ENCODE data around the gene URI1.
A peak's percentile ranks its signal among the peaks of the same experiment; 100 is the strongest.
"Not testable (repeated sequence)": the region's sequence is repeated elsewhere in the genome, so short reads cannot be mapped to it uniquely, and the experiment has no call there.

URI1 gene

GRCh38 chr19:29941828-29942403 lies at the start of gene URI1:
URI1 (plus strand) TSS chr19:29942239; CDS start chr19:29942548, 309 bp downstream.
- Histone ChIP-seq H3K4me3 (peak within 1 kb of the TSS; percentile 88), H3K9me3 (peaks cover 8% of the 10 kb centered on the region), H3K9ac (peak within 1 kb of the TSS; percentile 86), H3K4me2 (peak within 1 kb of the TSS; percentile 86), H3K27ac (peak within 1 kb of the TSS; percentile 95), H3K36me3 (peaks cover 9% of the 10 kb centered on the region; the same call in 1 of the 2 replicates), H3K27me3 (no peaks in the 10 kb centered on the region), H3K4me1 (peaks cover 29% of the 10 kb centered on the region), H4K20me1 (peaks cover 35% of the 10 kb centered on the region)
- no peak for TF ChIP-seq Cebpa-rat (IDR thresholded peaks at IDR 0.05)

- Histone ChIP-seq H3K9me3 (no peaks in the 10 kb centered on the region), H3K9ac (no peak overlapping the region), H4K20me1 (no peaks in the 10 kb centered on the region), H3K27me3 (no peaks in the 10 kb centered on the region), H3K4me3 (no peak overlapping the region), H3K4me2 (no peak overlapping the region), H3K4me1 (no peaks in the 10 kb centered on the region), H3K27ac (no peak overlapping the region), H3K36me3 (no peaks in the 10 kb centered on the region)
- TF ChIP-seq Cebpa-rat (IDR thresholded peaks at IDR 0.05), result no peak
Observed at GRCh38 chr19:29893606-29894284, 48.3 kb upstream of the URI1 start.

GRCh38 chr19:29896802-29897201 lies 45.2 kb upstream of the URI1 start:
- H3K4me1 ChIP-seq, result no peaks in the 10 kb centered on the region
- no peak overlapping the region for H3K9ac ChIP-seq
- no peak overlapping the region for H3K4me2 ChIP-seq
- no peaks in the 10 kb centered on the region for H4K20me1 ChIP-seq
- no peaks in the 10 kb centered on the region for H3K27me3 ChIP-seq
- TF ChIP-seq Cebpa-rat (IDR thresholded peaks at IDR 0.05), result no peak
- no peaks in the 10 kb centered on the region for H3K9me3 ChIP-seq
- no peak overlapping the region for H3K4me3 ChIP-seq
- no peak overlapping the region for H3K27ac ChIP-seq
- H3K36me3 ChIP-seq, result no peaks in the 10 kb centered on the region

- H3K9ac ChIP-seq, result no peak overlapping the region
- no peak overlapping the region for H3K27ac ChIP-seq
- no peak overlapping the region for H3K4me2 ChIP-seq
- H3K4me3 ChIP-seq, result no peak overlapping the region
- H3K27me3 ChIP-seq, result no peaks in the 10 kb centered on the region
- no peaks in the 10 kb centered on the region for H3K4me1 ChIP-seq
- H4K20me1 ChIP-seq, result no peaks in the 10 kb centered on the region
- no peak for TF ChIP-seq Cebpa-rat (IDR thresholded peaks at IDR 0.05)
- H3K9me3 ChIP-seq, result no peaks in the 10 kb centered on the region
- no peaks in the 10 kb centered on the region for H3K36me3 ChIP-seq
Observed at GRCh38 chr19:29897466-29897865, 44.6 kb upstream of the URI1 start.

- Histone ChIP-seq H3K4me3 (no peak overlapping the region), H3K27me3 (no peaks in the 10 kb centered on the region), H3K4me2 (no peak overlapping the region), H3K9me3 (no peaks in the 10 kb centered on the region), H4K20me1 (no peaks in the 10 kb centered on the region), H3K4me1 (no peaks in the 10 kb centered on the region), H3K36me3 (no peaks in the 10 kb centered on the region), H3K27ac (no peak overlapping the region), H3K9ac (no peak overlapping the region)
- no peak for TF ChIP-seq Cebpa-rat (IDR thresholded peaks at IDR 0.05)
Observed at GRCh38 chr19:29904017-29904416, 38.0 kb upstream of the URI1 start.

- no peak overlapping the region for H3K4me2 ChIP-seq
- H3K9me3 ChIP-seq, result no peaks in the 10 kb centered on the region
- H4K20me1 ChIP-seq, result no peaks in the 10 kb centered on the region
- no peaks in the 10 kb centered on the region for H3K27me3 ChIP-seq
- H3K9ac ChIP-seq, result no peak overlapping the region
- H3K36me3 ChIP-seq, result no peaks in the 10 kb centered on the region
- H3K27ac ChIP-seq, result no peak overlapping the region
- no peak for TF ChIP-seq Cebpa-rat (IDR thresholded peaks at IDR 0.05)
- H3K4me1 ChIP-seq, result no peaks in the 10 kb centered on the region
- no peak overlapping the region for H3K4me3 ChIP-seq
Observed at GRCh38 chr19:29908963-29909944, 32.8 kb upstream of the URI1 start.

GRCh38 chr19:29914933-29915332 lies 27.1 kb upstream of the URI1 start:
- H3K9me3 ChIP-seq, result no peaks in the 10 kb centered on the region
- H4K20me1 ChIP-seq, result no peaks in the 10 kb centered on the region
- no peak overlapping the region for H3K4me2 ChIP-seq
- no peaks in the 10 kb centered on the region for H3K36me3 ChIP-seq
- no peak overlapping the region for H3K9ac ChIP-seq
- H3K4me1 ChIP-seq, result peaks cover 15% of the 10 kb centered on the region
- no peak for TF ChIP-seq Cebpa-rat (IDR thresholded peaks at IDR 0.05)
- H3K4me3 ChIP-seq, result no peak overlapping the region
- no peak overlapping the region for H3K27ac ChIP-seq
- H3K27me3 ChIP-seq, result no peaks in the 10 kb centered on the region

- not testable (repeated sequence) for H3K36me3 ChIP-seq, H3K9ac ChIP-seq, H3K9me3 ChIP-seq
Observed at GRCh38 chr19:29915832-29916231, 26.2 kb upstream of the URI1 start.

GRCh38 chr19:29917911-29918310 lies 24.1 kb upstream of the URI1 start:
- TF ChIP-seq Cebpa-rat (IDR thresholded peaks at IDR 0.05), result no peak
- H3K36me3 ChIP-seq, result no peaks in the 10 kb centered on the region
- no peak overlapping the region for H3K4me2 ChIP-seq
- H3K9ac ChIP-seq, result no peak overlapping the region
- H3K27ac ChIP-seq, result no peak overlapping the region
- no peaks in the 10 kb centered on the region for H4K20me1 ChIP-seq
- no peaks in the 10 kb centered on the region for H3K9me3 ChIP-seq
- no peak overlapping the region for H3K4me3 ChIP-seq
- H3K27me3 ChIP-seq, result no peaks in the 10 kb centered on the region
- H3K4me1 ChIP-seq, result peaks cover 15% of the 10 kb centered on the region

More at GRCh38 chr19:29915832-29916231, 26.2 kb upstream of the URI1 start:
- not testable (repeated sequence) for H3K27ac ChIP-seq, H3K4me2 ChIP-seq, H4K20me1 ChIP-seq, H3K4me3 ChIP-seq, H3K27me3 ChIP-seq
- H3K4me1 ChIP-seq, result peaks cover 15% of the 10 kb centered on the region

GRCh38 chr19:29918891-29919290 lies 23.1 kb upstream of the URI1 start:
- TF ChIP-seq Cebpa-rat (IDR thresholded peaks at IDR 0.05), result no peak
- Histone ChIP-seq H4K20me1 (no peaks in the 10 kb centered on the region), H3K4me3 (no peak overlapping the region), H3K27me3 (no peaks in the 10 kb centered on the region), H3K9me3 (no peaks in the 10 kb centered on the region), H3K4me2 (no peak overlapping the region), H3K27ac (no peak overlapping the region), H3K36me3 (no peaks in the 10 kb centered on the region), H3K4me1 (peaks cover 15% of the 10 kb centered on the region), H3K9ac (no peak overlapping the region)
